Stimulated activated naive B cell treated with anti-CD40 and anti-IgM and Interleukin-4, amounts not matched to agents 10 μg/mL and 1 μg/mL and 100 μg/mL, for 72 hours (primary cell): ENCODE results near the gene POLD4.

Source experiments
- ATAC-seq, 2 donors: fragments of 150-1000 bp; cut with Tn5 transposase; replicated peaks; 2 replicates each; pipeline ENCODE4 v1.10.0; 2021; ENCODE audit warnings: moderate library complexity in 1 of 2
- DNase-seq: peaks from one replicate; pipeline ENCODE4 v3.0.0; 2021
- H3K27ac Mint-ChIP-seq: one replicate; pipeline ENCODE4 v1.8.0; 2022; ENCODE audit warnings: mild to moderate bottlenecking, mixed read lengths
- H3K27me3 Mint-ChIP-seq, 2 donors: one replicate each; pipeline ENCODE4 v1.8.0; 2022; ENCODE audit warnings: mixed read lengths in 2 of 2
- H3K36me3 Mint-ChIP-seq, 2 donors: one replicate each; pipeline ENCODE4 v1.8.0; 2022; ENCODE audit warnings: mixed read lengths in 2 of 2, mild to moderate bottlenecking in 1 of 2
- H3K4me1 Mint-ChIP-seq, 2 donors: one replicate each; pipeline ENCODE4 v1.8.0; 2022; ENCODE audit warnings: mixed read lengths in 2 of 2, mild to moderate bottlenecking in 1 of 2
- H3K4me3 Mint-ChIP-seq, 2 donors: one replicate each; pipeline ENCODE4 v1.8.0; 2022; ENCODE audit warnings: mild to moderate bottlenecking in 2 of 2, mixed read lengths in 2 of 2, moderate library complexity in 1 of 2
- H3K9me3 Mint-ChIP-seq, 2 donors: one replicate each; pipeline ENCODE4 v1.8.0; 2022; ENCODE audit warnings: mixed read lengths in 2 of 2, mild to moderate bottlenecking in 1 of 2

Gene POLD4

GRCh38 chr11:67371189-67371910 is 18.0 kb upstream of the POLD4 start:
- Mint-ChIP-seq H3K27me3 (no peaks in the 10 kb centered on the region), H3K36me3 (peaks cover 6 to 34% of the 10 kb centered on the region in 2 donors), H3K4me3 (peak overlapping the region; percentile 85 to 92), H3K27ac (peak overlapping the region; percentile 95), H3K9me3 (no peaks in the 10 kb centered on the region), H3K4me1 (peaks cover 60 to 73% of the 10 kb centered on the region in 2 donors)
- no peak for DNase-seq
- peak; percentile 41 for ATAC-seq

GRCh38 chr11:67370351-67371076 is 17.2 kb upstream of the POLD4 start:
- Mint-ChIP-seq H3K27me3 (no peaks in the 10 kb centered on the region), H3K27ac (peak overlapping the region; percentile 68), H3K9me3 (no peaks in the 10 kb centered on the region), H3K4me3 (peak overlapping the region; percentile 65 to 92), H3K36me3 (peaks cover 14 to 42% of the 10 kb centered on the region in 2 donors), H3K4me1 (peaks cover 68 to 81% of the 10 kb centered on the region in 2 donors)
- ATAC-seq, result no peak
- DNase-seq, result no peak

- no peak for ATAC-seq
- Mint-ChIP-seq H3K36me3 (peaks cover 20 to 49% of the 10 kb centered on the region in 2 donors), H3K4me1 (peaks cover 72 to 87% of the 10 kb centered on the region in 2 donors), H3K27me3 (no peaks in the 10 kb centered on the region), H3K27ac (no peak overlapping the region), H3K4me3 (peak overlapping the region; percentile 11 to 18), H3K9me3 (no peaks in the 10 kb centered on the region)
- DNase-seq, result no peak
Observed at GRCh38 chr11:67369801-67370284, 16.5 kb upstream of the POLD4 start.

GRCh38 chr11:67369275-67369674 is 15.9 kb upstream of the POLD4 start:
- Mint-ChIP-seq H3K27me3 (no peaks in the 10 kb centered on the region), H3K27ac (peak overlapping the region; percentile 68), H3K9me3 (no peaks in the 10 kb centered on the region), H3K4me3 (peak overlapping the region; percentile 11 to 49), H3K4me1 (peaks cover 71 to 87% of the 10 kb centered on the region in 2 donors), H3K36me3 (peaks cover 25 to 54% of the 10 kb centered on the region in 2 donors)
- ATAC-seq (no peak), DNase-seq (no peak)

GRCh38 chr11:67368621-67369020 is 15.3 kb upstream of the POLD4 start:
- DNase-seq (no peak), ATAC-seq (peak; percentile 41 to 55)
- Mint-ChIP-seq H3K9me3 (no peaks in the 10 kb centered on the region), H3K36me3 (peaks cover 25 to 58% of the 10 kb centered on the region in 2 donors), H3K27me3 (no peaks in the 10 kb centered on the region), H3K4me3 (peak overlapping the region; percentile 18 to 39), H3K4me1 (peaks cover 71 to 87% of the 10 kb centered on the region in 2 donors), H3K27ac (peak overlapping the region; percentile 27)

GRCh38 chr11:67367761-67368227 is 14.4 kb upstream of the POLD4 start:
- H3K4me3 Mint-ChIP-seq, result peak overlapping the region; percentile 18 to 39
- H3K9me3 Mint-ChIP-seq, result no peaks in the 10 kb centered on the region
- ATAC-seq (no peak), DNase-seq (no peak)
- H3K27me3 Mint-ChIP-seq, result no peaks in the 10 kb centered on the region
- peak overlapping the region; percentile 27 for H3K27ac Mint-ChIP-seq
- peaks cover 28 to 60% of the 10 kb centered on the region in 2 donors for H3K36me3 Mint-ChIP-seq
- peaks cover 73 to 91% of the 10 kb centered on the region in 2 donors for H3K4me1 Mint-ChIP-seq

- Mint-ChIP-seq H3K27ac (peak overlapping the region; percentile 43), H3K36me3 (peaks cover 34 to 66% of the 10 kb centered on the region in 2 donors), H3K9me3 (no peaks in the 10 kb centered on the region), H3K4me1 (peaks cover 79 to 97% of the 10 kb centered on the region in 2 donors), H3K4me3 (peak overlapping the region; percentile 18 to 39), H3K27me3 (no peaks in the 10 kb centered on the region)
- ATAC-seq, result peak in 1 of 2 donors; percentile 29
- DNase-seq, result no peak
Observed at GRCh38 chr11:67366961-67367760, 13.8 kb upstream of the POLD4 start.

- no peaks in the 10 kb centered on the region for H3K27me3 Mint-ChIP-seq
- H3K4me1 Mint-ChIP-seq, result peaks cover 79 to 98% of the 10 kb centered on the region in 2 donors
- H3K27ac Mint-ChIP-seq, result peak overlapping the region; percentile 85
- peaks cover 34 to 62% of the 10 kb centered on the region in 2 donors for H3K36me3 Mint-ChIP-seq
- DNase-seq (no peak), ATAC-seq (no peak)
- peak overlapping the region; percentile 9 to 56 for H3K4me3 Mint-ChIP-seq
- no peaks in the 10 kb centered on the region for H3K9me3 Mint-ChIP-seq
Observed at GRCh38 chr11:67366546-67366945, 13.2 kb upstream of the POLD4 start.

- Mint-ChIP-seq H3K4me1 (peaks cover 73 to 96% of the 10 kb centered on the region in 2 donors), H3K9me3 (no peaks in the 10 kb centered on the region), H3K27me3 (no peaks in the 10 kb centered on the region), H3K36me3 (peaks cover 33 to 61% of the 10 kb centered on the region in 2 donors), H3K4me3 (peak overlapping the region; percentile 9 to 56), H3K27ac (peak overlapping the region; percentile 85)
- DNase-seq, result no peak
- no peak for ATAC-seq
Observed at GRCh38 chr11:67365736-67366444, 12.5 kb upstream of the POLD4 start.

- Mint-ChIP-seq H3K4me1 (peaks cover 66 to 87% of the 10 kb centered on the region in 2 donors), H3K27me3 (no peaks in the 10 kb centered on the region), H3K4me3 (peak overlapping the region; percentile 46 to 59), H3K27ac (peak overlapping the region; percentile 95), H3K9me3 (no peaks in the 10 kb centered on the region), H3K36me3 (peaks cover 33 to 57% of the 10 kb centered on the region in 2 donors)
- ATAC-seq, result peak; percentile 13 to 33
- DNase-seq, result no peak
Observed at GRCh38 chr11:67364783-67365722, 11.7 kb upstream of the POLD4 start.

GRCh38 chr11:67364169-67364568 is 10.8 kb upstream of the POLD4 start:
- H3K36me3 Mint-ChIP-seq, result peaks cover 33 to 54% of the 10 kb centered on the region in 2 donors
- peak overlapping the region; percentile 95 for H3K27ac Mint-ChIP-seq
- ATAC-seq, result no peak
- H3K27me3 Mint-ChIP-seq, result no peaks in the 10 kb centered on the region
- no peaks in the 10 kb centered on the region for H3K9me3 Mint-ChIP-seq
- H3K4me3 Mint-ChIP-seq, result no peak overlapping the region
- peaks cover 58 to 80% of the 10 kb centered on the region in 2 donors for H3K4me1 Mint-ChIP-seq
- DNase-seq, result no peak

- peaks cover 66 to 76% of the 10 kb centered on the region in 2 donors for H3K4me1 Mint-ChIP-seq
- ATAC-seq (no peak), DNase-seq (no peak)
- no peaks in the 10 kb centered on the region for H3K27me3 Mint-ChIP-seq
- peak overlapping the region; percentile 6 for H3K27ac Mint-ChIP-seq
- peaks cover 16% of the 10 kb centered on the region in 2 donors for H3K36me3 Mint-ChIP-seq
- no peaks in the 10 kb centered on the region for H3K9me3 Mint-ChIP-seq
- H3K4me3 Mint-ChIP-seq, result no peak overlapping the region
Observed at GRCh38 chr11:67357831-67358670, 4.7 kb upstream of the POLD4 start.
